NCI-H2029 treated with DMSO at 0.1 percent for 48 hours (cell line): ENCODE measurements around the gene MSN.
"Not testable (repeated sequence)": the region's sequence is repeated elsewhere in the genome, so short reads cannot be mapped to it uniquely, and the experiment has no call there.

Experiments
- DNase-seq: peaks from one replicate; lab custom pipeline; 2025; lab: John Stamatoyannopoulos, UW

MSN gene

DNA sequence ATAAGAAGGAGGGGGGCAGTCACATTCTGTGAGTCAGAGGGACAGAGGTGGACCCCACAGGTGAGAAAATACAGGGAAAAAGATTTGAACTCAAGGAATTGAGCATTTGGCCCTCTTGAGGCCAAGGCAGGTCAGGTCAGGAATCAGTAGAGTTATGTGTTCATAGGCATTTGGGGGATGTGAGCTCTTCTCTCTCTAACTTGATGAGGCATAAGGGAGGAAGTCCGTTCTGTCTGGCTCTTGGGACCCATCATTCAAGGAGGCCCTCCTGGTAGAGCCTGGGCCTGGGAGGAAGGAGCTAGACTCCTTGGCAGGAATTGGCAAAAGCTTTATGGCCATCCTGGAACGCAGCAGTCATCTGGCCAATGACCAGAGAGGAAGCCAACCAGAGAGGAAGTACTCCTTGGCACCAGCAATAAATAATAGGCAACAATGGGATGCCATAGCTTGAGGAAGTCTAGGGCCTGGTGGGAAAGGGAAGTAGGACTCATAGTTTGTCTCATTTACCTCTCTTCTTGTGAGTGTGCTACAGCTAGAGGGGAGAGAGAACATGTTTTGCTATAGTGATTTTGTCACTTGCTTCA lies 53.0 kb downstream of the MSN start:
- DNase-seq, result no peak

DNA sequence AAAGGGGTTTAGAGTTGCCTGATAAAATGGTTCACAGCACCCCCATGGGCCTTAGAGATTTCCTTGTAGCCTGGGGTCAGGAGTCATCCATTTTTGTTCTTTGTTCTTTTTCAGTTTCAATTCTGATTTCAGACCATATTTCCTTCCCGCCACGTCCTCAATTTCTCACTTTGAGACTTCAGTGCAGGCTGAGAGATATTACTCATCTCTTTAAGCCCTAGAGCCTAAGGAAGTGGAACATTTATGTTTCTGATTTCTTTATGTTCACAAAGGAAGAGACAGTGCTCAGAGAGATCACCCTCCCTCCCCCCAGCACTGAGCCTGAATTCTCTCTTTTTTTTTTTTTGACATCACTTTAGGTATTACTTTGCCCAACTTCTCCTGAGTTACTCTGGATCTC lies 56.3 kb downstream of the MSN start:
- DNase-seq, result no peak

GRCh38 chrX:65726715-65727114 lies 59.3 kb downstream of the MSN start:
- no peak for DNase-seq

GRCh38 chrX:65731684-65732289 lies 64.3 kb downstream of the MSN start:
- no peak for DNase-seq

DNA sequence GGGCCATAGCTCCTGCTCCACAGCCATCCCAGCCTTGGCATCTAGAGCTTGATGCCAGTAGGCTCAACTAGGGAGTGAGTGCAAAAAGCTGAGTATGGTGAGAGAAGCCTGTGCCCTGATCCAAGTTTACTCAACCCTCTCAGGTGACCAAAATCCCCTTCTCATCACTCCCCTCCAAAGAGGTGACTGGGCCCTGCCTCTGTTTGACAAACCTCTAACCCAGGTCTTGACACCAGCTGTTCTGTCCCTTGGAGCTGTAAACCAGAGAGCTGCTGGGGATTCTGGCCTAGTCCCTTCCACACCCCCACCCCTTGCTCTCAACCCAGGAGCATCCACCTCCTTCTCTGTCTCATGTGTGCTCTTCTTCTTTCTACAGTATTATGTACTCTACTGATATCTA lies 73.5 kb downstream of the MSN start:
- no peak for DNase-seq

DNA sequence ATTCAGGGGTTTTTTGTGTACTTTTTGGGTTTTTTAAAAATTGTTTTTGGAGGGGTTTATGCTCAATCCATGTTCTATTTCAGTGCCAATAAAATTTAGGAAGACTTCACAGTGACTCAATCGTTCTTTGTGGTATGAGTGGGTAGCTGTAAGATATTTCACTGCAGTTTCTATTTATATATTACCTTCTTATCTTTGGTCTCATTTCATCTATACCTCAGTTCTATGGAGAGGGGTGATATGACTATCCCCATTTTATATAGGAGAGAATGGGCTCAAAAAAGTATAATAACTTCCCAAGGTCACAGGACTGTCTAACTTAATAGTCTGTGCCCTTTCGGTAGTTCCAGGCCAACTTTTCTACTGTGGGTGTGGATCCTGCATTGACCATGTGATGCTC lies 74.4 kb downstream of the MSN start:
- DNase-seq, result no peak

- DNase-seq, result no peak
Observed at GRCh38 chrX:65744965-65745364, 77.5 kb downstream of the MSN start.

- no peak for DNase-seq
Observed at GRCh38 chrX:65745427-65745826, 78.0 kb downstream of the MSN start.

GRCh38 chrX:65745992-65746391 lies 78.5 kb downstream of the MSN start:
- no peak for DNase-seq

GRCh38 chrX:65750674-65751469 lies 83.4 kb downstream of the MSN start:
- DNase-seq, result no peak

DNA sequence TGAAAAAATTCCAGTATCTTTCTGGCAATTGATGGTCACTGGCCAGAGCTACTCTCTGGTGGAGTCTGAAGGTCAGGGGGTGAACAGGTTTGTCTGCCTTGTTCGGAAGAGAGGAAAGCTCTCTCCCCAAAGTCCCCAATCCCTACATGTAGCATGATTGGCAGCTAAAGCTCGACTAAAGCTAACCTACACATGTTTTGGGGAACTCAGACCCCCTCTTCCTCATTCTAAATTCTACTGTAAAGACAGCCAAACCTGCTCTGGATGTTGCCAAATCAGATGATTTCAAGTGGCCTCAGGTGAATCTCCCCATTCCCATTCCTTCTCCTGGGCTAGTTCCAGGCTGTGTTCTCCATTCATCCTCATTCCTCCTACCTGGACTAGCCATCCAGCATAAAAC lies 84.1 kb downstream of the MSN start:
- no peak for DNase-seq

DNA sequence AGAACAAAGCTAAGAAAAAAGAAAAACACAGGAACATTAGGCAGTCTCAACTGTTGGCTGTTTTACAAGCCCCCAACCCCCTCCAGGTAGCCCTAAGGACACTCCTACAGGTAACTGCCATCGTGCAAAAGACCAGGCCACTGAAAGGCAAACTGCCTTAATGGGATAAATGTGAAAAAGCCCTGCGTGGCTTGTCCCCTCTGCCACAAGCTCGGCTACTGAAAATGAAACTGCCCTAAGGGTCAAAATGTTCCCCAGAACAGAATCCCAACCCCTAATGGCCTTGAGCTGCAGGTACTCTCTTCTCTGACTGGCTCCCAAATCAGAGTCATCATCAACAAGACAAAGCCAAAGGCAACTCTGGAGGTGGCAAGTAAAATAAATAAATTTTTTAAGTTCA lies 84.8 kb downstream of the MSN start:
- no peak for DNase-seq

GRCh38 chrX:65755786-65756185 lies 88.3 kb downstream of the MSN start:
- no peak for DNase-seq

DNA sequence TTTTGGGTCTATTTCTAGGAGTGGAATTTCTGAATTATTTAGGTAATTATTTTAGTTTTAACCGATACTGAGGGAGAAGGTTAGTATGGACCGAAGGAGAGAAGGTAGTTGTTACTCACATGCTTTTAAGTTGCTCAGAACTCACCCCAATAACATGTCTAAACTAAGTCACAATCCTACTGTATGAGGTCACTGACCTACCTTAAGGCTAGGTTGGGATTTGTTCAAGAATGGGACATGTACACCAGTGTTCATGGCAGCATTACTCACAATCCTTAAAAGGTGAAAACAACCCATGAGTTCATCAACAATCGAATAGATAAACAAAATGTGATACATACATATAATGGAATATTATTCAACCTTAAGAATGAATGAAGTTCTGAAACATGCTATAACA lies 90.5 kb downstream of the MSN start:
- DNase-seq, result no peak

GRCh38 chrX:65758505-65758904 lies 91.1 kb downstream of the MSN start:
- DNase-seq, result no peak

DNA sequence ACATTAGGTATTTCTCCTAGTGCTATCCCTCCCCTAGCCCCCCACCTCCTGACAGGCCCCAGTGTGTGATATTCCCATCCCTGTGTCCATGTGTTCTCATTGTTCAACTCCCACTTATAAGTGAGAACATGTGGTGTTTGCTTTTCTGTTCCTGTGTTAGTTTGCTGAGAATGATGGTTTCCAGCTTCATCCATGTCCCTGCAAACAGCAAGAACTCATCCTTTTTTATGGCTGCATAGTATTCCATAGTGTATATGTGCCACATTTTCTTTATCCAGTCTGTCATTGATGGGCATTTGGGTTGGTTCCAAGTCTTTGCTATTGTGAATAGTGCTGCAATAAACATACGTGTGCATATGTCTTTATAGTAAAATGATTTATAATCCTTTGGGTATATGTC lies 92.1 kb downstream of the MSN start:
- not testable (repeated sequence) for DNase-seq

GRCh38 chrX:65769564-65770292 lies 102.3 kb downstream of the MSN start:
- no peak for DNase-seq

- no peak for DNase-seq
Observed at GRCh38 chrX:65772842-65773241, 105.4 kb downstream of the MSN start.

DNA sequence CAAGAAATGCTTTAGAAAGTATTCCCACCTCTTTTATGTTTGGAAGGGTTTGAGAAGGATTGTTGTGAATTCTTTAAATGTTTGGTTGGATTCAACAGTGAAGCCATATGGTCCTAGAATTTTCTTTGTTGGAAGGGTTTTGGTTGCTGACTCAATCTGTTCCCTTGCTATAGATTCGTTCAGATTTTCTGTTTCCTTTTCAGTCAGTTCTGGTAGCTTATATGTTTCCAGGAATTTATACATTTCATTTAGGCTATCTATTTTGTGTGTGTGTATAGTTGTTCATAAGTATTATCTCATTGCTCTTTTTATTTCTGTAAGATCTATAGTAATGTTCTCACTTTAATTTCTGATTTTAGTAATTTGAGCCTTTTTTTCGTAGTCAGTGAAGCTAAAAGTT lies 114.4 kb downstream of the MSN start:
- no peak for DNase-seq

- DNase-seq, result no peak
Observed at GRCh38 chrX:65783746-65784145, 116.3 kb downstream of the MSN start.
